Stimulated activated CD8-positive, alpha-beta memory T cell treated with anti-CD3 and anti-CD28 coated beads, Interleukin-15, amount 100 ng/mL, for 4 hours (primary cell): ENCODE measurements around the gene VASN.
A peak's percentile ranks its signal among the peaks of the same experiment; 100 is the strongest.

Experiments
- DNase-seq, 2 donors: peaks; one replicate each; pipeline ENCODE4 v3.0.0-alpha.2; 2020; ENCODE audit warnings: low read depth in 2 of 2

VASN gene

GRCh38 chr16:4426021-4426684, 54.5 kb downstream of the VASN start:
- DNase-seq = peak in 1 of 2 donors; percentile 23

GRCh38 chr16:4426722-4427372, 55.2 kb downstream of the VASN start:
- DNase-seq = no peak

- DNase-seq = no peak
These were observed 56.9 kb downstream of the VASN start for GRCh38 chr16:4428500-4428899.

GRCh38 chr16:4431023-4431422, 59.4 kb downstream of the VASN start:
- DNase-seq = no peak
